Gastroesophageal sphincter (tissue), 4 donors: ENCODE data around the gene SCN8A. TPM values are rescaled to one million over a fixed set of nuclear protein-coding genes. Genes with fewer than 3 reads are reported as not detected.

Experiments used
- ATAC-seq: fragments of 150-250 bp; one replicate; pipeline ENCODE4 v1.9.1; 2016; ENCODE audit warnings: mild to moderate bottlenecking, moderate library complexity
- H3K27ac ChIP-seq, 4 donors: fragments of 200-600 bp; sonication (generic) in 3 of 4; 1 replicate in 3 of 4; 2 replicates in 1 of 4; pipeline ENCODE4 v1.5.1; 2016 to 2019
- H3K27me3 ChIP-seq: fragments of 200-600 bp; sonication (generic); one replicate; pipeline ENCODE4 v1.5.1; 2019
- H3K36me3 ChIP-seq, 2 donors: fragments of 200-600 bp; sonication (generic); one replicate each; pipeline ENCODE4 v1.5.1; 2019; ENCODE audit warnings: control low read depth in 1 of 2
- H3K4me1 ChIP-seq, 3 donors: fragments of 200-600 bp; sonication (generic); 1 replicate in 2 of 3; 2 replicates in 1 of 3; pipeline ENCODE4 v1.5.1; 2016 to 2019; ENCODE audit warnings: control low read depth in 2 of 3
- H3K4me3 ChIP-seq, 2 donors: fragments of 200-600 bp; sonication (generic); one replicate each; pipeline ENCODE4 v1.5.1; 2019; ENCODE audit warnings: mild to moderate bottlenecking in 1 of 2, moderate library complexity in 1 of 2
- H3K9me3 ChIP-seq, 3 donors: fragments of 200-600 bp; sonication (generic); one replicate each; pipeline ENCODE4 v1.5.1; 2017 to 2019; ENCODE audit warnings: control low read depth in 2 of 3
- EP300 ChIP-seq: sonication (generic); formaldehyde crosslinking; IDR thresholded peaks from one replicate; pipeline ENCODE4 v1.6.1; 2017; ENCODE audit warnings: antibody characterized with exemption, mild to moderate bottlenecking
- POLR2A ChIP-seq, 2 donors: fragments of 450-650 bp; IDR thresholded peaks; one replicate each; pipeline ENCODE4 v1.6.1; 2017; ENCODE audit warnings: antibody characterized with exemption in 2 of 2, mild to moderate bottlenecking in 2 of 2, moderate library complexity in 1 of 2
- POLR2AphosphoS5 ChIP-seq: sonication (generic); formaldehyde crosslinking; IDR thresholded peaks from one replicate; pipeline ENCODE4 v1.6.1; 2017; ENCODE audit warnings: antibody characterized with exemption
- WGBS, 2 donors: methylation state at CpG; one replicate each; pipeline ENCODE4 v1.1.5; 2018; ENCODE audit warnings: low coverage in 1 of 2; 5-methylcytosine and 5-hydroxymethylcytosine counted together
- total RNA-seq, 4 donors: library from RNA; depleted of rRNA; stranded (reverse); fragments of >200 nt; gene quantifications; one replicate each; pipeline ENCODE4 v1.1.0, GENCODE V29; 2016
- TF ChIP-seq, protein P1 (sequence below), 4 experiments: fragments of 200-600 bp in 2 of 4; fragments of 450-650 bp in 2 of 4; sonication (generic) in 1 of 4; IDR thresholded peaks; one replicate each; pipeline ENCODE4 v1.5.1; 2017 to 2019; ENCODE audit warnings: antibody characterized with exemption in 4 of 4, mild to moderate bottlenecking in 2 of 4, moderate library complexity in 2 of 4

The SCN8A gene
- total RNA-seq, 4 donors from 2014 or later: 0.47 to 1.2 (median 0.60) TPM

DNA sequence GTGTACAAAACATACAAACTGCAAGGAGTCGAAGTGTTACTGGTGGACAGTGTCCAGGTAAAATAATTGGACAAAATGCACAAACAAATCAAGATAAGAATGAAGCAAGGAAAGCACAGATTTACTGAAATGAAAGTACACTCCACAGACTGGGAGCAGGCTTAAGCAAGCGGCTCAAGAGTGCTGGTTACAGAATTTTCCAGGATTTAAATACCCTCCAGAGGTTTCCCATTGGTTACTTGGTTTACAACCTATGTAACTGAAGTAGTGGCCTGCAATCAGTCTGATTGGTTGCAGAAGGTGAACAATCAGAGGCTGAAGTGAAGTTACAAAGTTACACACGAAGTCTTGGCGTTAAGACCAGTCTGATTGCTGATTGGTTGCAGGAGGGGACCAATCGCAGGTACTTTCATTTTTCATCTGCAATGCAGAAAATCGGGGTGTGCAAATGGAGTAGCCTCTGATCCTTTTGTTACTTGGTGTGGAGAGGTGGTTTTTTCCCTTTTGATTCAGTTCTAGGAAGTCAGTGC, 11.6 kb upstream of the SCN8A start:
- ATAC-seq: no peak
- WGBS, 2 donors: 71 to 76% methylated on average over 5 to 6 of the region's 6 CpGs
- no peaks in the 10 kb centered on the region for H3K36me3 ChIP-seq
- H3K27me3 ChIP-seq: peaks cover 35% of the 10 kb centered on the region
- H3K9me3 ChIP-seq: peaks cover 0 to 14% (median 0%) of the 10 kb centered on the region in 3 donors
- H3K4me3 ChIP-seq: no peak overlapping the region
- TF ChIP-seq, protein P1, sequence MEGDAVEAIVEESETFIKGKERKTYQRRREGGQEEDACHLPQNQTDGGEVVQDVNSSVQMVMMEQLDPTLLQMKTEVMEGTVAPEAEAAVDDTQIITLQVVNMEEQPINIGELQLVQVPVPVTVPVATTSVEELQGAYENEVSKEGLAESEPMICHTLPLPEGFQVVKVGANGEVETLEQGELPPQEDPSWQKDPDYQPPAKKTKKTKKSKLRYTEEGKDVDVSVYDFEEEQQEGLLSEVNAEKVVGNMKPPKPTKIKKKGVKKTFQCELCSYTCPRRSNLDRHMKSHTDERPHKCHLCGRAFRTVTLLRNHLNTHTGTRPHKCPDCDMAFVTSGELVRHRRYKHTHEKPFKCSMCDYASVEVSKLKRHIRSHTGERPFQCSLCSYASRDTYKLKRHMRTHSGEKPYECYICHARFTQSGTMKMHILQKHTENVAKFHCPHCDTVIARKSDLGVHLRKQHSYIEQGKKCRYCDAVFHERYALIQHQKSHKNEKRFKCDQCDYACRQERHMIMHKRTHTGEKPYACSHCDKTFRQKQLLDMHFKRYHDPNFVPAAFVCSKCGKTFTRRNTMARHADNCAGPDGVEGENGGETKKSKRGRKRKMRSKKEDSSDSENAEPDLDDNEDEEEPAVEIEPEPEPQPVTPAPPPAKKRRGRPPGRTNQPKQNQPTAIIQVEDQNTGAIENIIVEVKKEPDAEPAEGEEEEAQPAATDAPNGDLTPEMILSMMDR (IDR thresholded peaks at IDR 0.05): no peak
- no peak for TF ChIP-seq POLR2A (IDR thresholded peaks at IDR 0.05)
- no peak for TF ChIP-seq EP300
- no peak for TF ChIP-seq POLR2AphosphoS5
- no peak overlapping the region for H3K27ac ChIP-seq
- H3K4me1 ChIP-seq: no peaks in the 10 kb centered on the region

DNA sequence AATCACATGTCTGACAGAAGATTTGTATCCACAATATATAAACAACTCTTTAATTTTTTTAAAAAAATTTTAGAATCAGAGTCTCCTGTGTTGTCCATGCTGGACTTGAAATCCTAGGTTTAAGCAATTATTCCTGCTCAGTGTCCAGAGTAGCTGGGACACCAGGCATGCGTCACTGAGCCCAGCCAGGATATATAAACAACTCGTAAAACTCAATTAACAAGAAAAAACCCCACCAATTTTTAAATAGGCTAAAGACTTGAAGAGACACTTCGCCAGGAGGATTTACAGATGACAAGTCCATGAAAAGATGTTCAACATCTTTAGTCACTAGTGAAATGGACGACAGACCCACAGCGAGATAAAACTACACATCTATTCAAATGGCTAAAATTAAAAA, 2.0 kb upstream of the SCN8A start:
- Histone ChIP-seq H3K27me3 (peaks cover 70% of the 10 kb centered on the region), H3K9me3 (no peaks in the 10 kb centered on the region), H3K4me1 (peaks cover 0 to 18% (median 6%) of the 10 kb centered on the region in 3 donors), H3K4me3 (no peak overlapping the region), H3K36me3 (no peaks in the 10 kb centered on the region), H3K27ac (no peak overlapping the region)
- 57 to 67% methylated on average over 5 of the region's 5 CpGs for WGBS, 2 donors
- no peak for ATAC-seq
- TF ChIP-seq POLR2A (IDR thresholded peaks at IDR 0.05) (no peak), POLR2AphosphoS5 (no peak)
- TF ChIP-seq, protein P1 (IDR thresholded peaks at IDR 0.05): no peak

DNA sequence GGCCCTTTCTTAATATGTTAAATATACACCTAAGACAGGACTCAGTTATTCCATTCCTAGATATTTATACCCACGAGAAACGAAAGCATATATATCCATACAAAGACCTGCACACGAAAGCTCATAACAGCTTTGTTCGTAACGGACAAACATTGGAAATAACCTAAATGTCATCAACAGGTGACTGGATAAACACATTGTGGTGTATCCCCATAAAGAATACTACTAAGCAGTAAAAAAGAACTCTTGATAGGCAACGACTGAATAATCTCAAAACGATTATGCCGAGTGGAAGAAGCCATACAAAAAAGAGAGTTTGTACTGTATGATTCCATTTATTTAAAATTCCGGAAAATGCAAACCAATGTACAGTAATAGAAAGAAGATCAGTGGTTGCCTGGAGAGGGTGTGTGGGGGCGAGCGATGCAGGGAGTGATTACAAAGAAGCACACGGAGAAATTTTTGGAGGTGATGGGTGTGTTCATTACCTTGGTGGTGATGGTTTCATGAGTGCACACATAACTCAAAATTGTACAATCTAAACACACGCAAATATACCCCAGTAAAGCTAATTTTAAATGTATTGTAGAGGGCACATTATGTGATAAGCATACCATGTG, 1.4 kb upstream of the SCN8A start:
- 77 to 79% methylated on average over 12 to 13 of the region's 13 CpGs for WGBS, 2 donors
- Histone ChIP-seq H3K36me3 (no peaks in the 10 kb centered on the region), H3K4me3 (no peak overlapping the region), H3K9me3 (no peaks in the 10 kb centered on the region), H3K27me3 (peaks cover 72% of the 10 kb centered on the region), H3K4me1 (peaks cover 0 to 18% (median 6%) of the 10 kb centered on the region in 3 donors), H3K27ac (no peak overlapping the region)
- TF ChIP-seq, protein P1 (IDR thresholded peaks at IDR 0.05): no peak
- no peak for ATAC-seq

GRCh38 chr12:51590347-51591015, 552 bp upstream of the SCN8A start:
- peak; percentile 68 for ATAC-seq
- H3K4me3 ChIP-seq: peak overlapping the region in 1 of 2 donors; percentile 67
- TF ChIP-seq POLR2AphosphoS5 (no peak), EP300 (no peak), POLR2A (IDR thresholded peaks at IDR 0.05) (no peak)
- TF ChIP-seq, protein P1 (IDR thresholded peaks at IDR 0.05): peak in 2 of 4 experiments; percentile 31 to 47
- H3K27ac ChIP-seq: no peak overlapping the region
- H3K27me3 ChIP-seq: peaks cover 69% of the 10 kb centered on the region
- 1 to 35% methylated on average over 4 to 31 of the region's 67 CpGs for WGBS, 2 donors
- H3K36me3 ChIP-seq: no peaks in the 10 kb centered on the region
- peaks cover 0 to 18% (median 6%) of the 10 kb centered on the region in 3 donors for H3K4me1 ChIP-seq
- no peaks in the 10 kb centered on the region for H3K9me3 ChIP-seq
